ENCODE data around the gene SYNPR.

SYNPR gene

DNA sequence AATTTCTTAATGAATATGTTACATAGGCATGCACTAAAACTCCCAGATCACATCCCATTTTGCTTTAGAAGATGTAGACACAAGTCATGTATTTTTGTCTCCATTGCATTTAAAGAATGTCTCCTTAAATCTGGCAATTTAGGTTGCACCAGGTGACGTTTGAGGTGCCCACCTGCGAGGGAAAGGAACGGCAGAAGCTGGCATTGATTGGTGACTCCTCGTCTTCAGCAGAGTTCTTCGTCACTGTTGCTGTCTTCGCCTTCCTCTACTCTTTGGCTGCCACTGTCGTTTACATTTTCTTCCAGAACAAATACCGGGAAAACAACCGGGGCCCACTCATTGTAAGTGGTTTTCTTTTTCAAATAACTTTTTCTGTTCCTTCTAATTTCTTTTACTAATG, 278.3 kb downstream of the SYNPR start:
- DNase-seq (ENCODE audit: low read depth in 2 of 2) = no peak

DNA sequence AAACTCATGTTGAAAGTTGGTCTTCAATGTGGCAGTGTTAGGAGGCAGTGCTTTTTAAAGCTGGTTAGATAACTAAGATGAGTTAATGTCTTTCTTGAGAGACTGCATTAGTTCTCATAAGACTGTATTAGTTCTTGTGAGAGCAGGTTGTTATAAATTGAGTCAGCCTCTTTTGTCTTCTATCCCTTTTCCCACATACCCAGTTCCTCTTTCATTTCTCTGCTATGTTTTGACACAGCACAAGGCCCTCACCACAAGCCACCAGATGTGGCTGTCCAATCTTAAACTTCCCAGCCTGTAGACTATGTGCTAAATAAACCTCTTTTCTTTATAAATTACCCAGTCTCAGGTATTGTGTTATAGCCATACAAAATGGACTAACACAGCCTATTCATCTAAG, 279.8 kb downstream of the SYNPR start:
- no peak for DNase-seq (ENCODE audit: low read depth in 2 of 2)

GRCh38 chr3:63559884-63560283, 281.8 kb downstream of the SYNPR start:
- no peak for DNase-seq (ENCODE audit: low read depth in 2 of 2)

DNA sequence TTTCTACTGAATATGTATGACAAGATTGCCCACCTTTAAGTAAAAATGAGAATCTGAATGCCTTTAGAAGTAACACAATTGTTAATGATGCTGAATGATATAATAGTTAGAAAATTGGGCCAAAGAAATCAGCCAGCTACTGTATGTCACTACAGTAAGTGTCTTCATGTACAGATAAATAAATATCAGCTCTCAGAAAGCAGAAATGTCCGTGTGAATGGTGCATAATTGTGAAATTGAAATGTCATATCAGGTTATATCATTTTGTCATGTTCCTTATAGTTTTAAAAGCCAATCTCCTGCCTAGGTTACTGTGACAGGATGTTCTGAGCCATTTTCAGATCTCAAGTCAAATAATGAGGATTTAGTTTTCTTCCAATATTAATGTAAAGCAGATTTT, 283.8 kb downstream of the SYNPR start:
- DNase-seq (ENCODE audit: low read depth in 2 of 2) = no peak

DNA sequence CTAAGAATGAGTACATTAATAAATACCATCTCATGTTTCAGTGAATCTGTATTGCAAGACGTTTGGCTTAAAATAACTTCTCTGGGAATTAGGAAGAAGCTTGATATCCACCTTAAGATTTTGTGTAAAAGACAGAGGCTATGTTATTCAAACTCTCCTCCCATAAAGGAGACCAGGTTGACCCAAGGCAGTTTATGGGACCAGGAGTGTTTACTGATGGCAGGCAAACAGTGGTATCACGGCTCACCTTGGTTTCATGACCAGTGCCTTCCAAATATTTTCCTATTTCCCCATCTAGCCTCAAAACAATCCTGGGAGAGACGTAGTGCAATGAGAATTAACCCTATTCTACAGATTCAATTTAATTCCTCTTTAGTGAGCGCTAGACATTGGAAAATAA, 284.2 kb downstream of the SYNPR start:
- no peak for DNase-seq (ENCODE audit: low read depth in 2 of 2)

GRCh38 chr3:63563572-63563971, 285.5 kb downstream of the SYNPR start:
- DNase-seq (ENCODE audit: low read depth in 2 of 2) = no peak

DNA sequence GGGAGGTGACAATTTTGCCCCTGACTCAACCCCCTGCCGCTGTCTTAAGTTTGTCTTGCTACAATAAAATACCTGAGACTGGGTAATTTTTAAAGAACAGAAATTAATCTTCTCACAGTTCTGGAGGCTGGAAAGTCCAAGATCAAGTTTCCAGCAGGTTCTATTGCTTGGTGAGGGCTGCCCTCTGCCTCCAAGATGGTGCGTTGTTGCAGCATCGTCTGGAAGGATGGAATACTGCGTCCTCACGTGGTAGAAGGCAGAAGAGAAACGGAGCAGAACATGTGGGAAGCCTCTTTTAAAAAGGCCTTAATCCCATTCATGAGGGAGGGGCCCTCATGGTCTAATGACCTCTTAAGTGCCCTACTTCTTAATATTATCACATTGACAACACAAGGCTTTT, 287.1 kb downstream of the SYNPR start:
- no peak for DNase-seq (ENCODE audit: low read depth in 2 of 2)

DNA sequence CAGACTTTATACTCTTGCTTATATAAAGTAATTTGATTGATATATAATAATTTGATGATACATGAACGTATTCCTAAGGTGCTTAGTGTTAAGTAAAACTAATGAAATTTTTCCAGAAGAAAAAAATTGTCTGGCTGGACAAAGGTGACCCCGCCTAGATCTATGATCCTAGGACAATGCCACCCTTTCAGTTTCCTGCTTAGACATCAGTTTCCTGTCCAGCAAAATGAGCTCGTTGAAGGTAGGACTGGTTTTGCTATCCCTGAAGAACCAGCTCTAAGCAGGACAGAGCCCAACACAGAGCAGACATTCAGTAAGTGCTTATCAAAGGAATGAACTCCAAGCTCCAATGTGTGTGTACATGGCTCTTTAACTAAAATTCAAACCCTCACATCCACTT, 293.6 kb downstream of the SYNPR start:
- DNase-seq (ENCODE audit: low read depth in 2 of 2) = no peak

- DNase-seq (ENCODE audit: low read depth in 2 of 2) = no peak
These were observed 298.7 kb downstream of the SYNPR start for GRCh38 chr3:63576846-63577245.

- DNase-seq (ENCODE audit: low read depth in 2 of 2) = no peak
These were observed 300.8 kb downstream of the SYNPR start for GRCh38 chr3:63578858-63579257.

GRCh38 chr3:63580151-63580550, 302.0 kb downstream of the SYNPR start:
- DNase-seq (ENCODE audit: low read depth in 2 of 2) = no peak

DNA sequence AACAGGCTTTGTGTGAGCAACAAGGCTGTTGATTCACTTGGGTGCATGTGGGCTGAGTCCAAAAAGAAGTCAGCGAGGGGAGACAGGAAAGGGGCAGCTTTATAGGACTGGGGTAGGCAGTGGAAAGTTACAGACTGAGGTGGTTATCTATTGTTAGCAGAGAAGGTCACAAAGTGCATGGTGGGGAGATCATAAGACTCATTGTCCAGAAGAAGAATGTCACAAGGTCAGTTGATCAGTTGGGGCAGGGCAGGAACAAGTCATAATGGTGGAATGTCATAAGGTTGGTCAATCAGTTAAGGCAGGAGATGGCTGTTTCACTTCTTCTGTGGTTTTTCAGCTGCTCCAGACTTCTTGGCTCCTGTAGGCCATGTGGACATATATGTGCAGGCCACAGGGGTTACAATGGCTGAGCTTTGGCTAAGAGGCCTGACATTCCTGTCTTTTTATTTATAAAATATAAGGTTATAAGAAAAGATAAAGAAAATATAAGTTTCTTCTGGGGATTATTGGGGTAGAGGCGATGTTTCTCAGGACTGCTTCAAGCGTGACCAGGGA, 304.9 kb downstream of the SYNPR start:
- no peak for DNase-seq (ENCODE audit: low read depth in 2 of 2)

DNA sequence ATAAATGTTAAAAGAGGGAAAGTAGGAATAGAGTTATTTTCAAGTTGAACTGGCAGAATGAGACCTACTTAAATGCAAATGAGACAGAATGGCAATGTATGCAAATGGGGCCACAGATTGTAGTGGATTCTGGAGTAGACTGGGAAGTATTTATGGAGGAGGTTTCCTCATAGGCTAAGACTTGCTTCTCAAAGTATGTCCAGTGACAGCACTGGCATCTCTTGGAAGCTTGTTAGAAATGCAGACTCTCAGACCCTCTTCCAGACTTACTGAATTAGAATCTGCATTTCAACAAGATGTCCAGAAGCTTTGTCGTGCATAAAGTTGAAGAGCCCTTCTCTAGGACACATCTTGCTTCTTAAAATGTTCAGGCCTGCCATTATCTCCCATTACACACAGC, 306.6 kb downstream of the SYNPR start:
- no peak for DNase-seq (ENCODE audit: low read depth in 2 of 2)

DNA sequence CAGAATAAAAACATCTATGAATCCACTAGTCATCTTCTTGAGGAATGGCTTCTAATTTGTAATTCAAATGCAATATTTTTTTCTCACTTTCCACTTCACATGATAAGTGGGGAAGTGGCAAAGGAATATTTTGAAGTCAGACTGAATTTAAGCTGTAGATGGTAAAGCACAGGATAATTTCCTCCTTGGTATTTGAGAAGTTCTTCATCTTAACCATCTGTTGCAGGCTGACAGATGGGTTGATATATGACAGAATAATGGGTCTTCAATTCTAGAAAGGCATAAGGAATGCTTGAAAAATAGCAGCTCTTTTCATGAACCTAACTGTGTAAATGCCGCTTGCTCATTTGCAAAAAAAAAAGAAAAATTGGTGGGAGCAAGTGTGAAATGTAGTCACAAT, 307.8 kb downstream of the SYNPR start:
- DNase-seq (ENCODE audit: low read depth in 2 of 2) = no peak

- DNase-seq (ENCODE audit: low read depth in 2 of 2) = no peak
These were observed 310.8 kb downstream of the SYNPR start for GRCh38 chr3:63588895-63589294.

- DNase-seq (ENCODE audit: low read depth in 2 of 2) = no peak
These were observed 315.7 kb downstream of the SYNPR start for GRCh38 chr3:63593779-63594178.

- DNase-seq (ENCODE audit: low read depth in 2 of 2) = no peak
These were observed 317.1 kb downstream of the SYNPR start for GRCh38 chr3:63595221-63595620.

DNA sequence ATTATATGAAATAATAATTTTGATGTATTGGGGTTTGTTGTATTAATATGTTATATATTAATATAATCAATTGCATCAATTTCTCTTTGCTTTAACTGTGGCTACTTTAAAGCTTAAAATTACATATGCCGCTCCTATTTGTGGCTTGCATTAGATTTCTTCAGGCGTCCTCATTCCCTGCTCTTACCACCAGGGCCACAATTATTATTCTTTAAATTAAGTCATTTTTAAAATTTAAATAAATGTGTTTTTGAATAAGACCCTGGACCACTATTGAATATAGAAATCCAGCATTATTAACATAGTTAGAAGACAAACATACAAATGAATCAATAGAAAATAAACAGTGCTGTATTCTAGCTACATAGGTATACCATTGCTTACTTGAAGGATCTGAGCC, 318.9 kb downstream of the SYNPR start:
- no peak for DNase-seq (ENCODE audit: low read depth in 2 of 2)

GRCh38 chr3:63607716-63608115, 329.6 kb downstream of the SYNPR start:
- no peak for DNase-seq (ENCODE audit: low read depth in 2 of 2)

- no peak for DNase-seq (ENCODE audit: low read depth in 2 of 2)
These were observed 331.3 kb downstream of the SYNPR start for GRCh38 chr3:63609408-63609807.

- DNase-seq (ENCODE audit: low read depth in 2 of 2) = no peak
These were observed 331.7 kb downstream of the SYNPR start for GRCh38 chr3:63609834-63610233.

GRCh38 chr3:63611382-63611781, 333.3 kb downstream of the SYNPR start:
- DNase-seq (ENCODE audit: low read depth in 2 of 2) = no peak

DNA sequence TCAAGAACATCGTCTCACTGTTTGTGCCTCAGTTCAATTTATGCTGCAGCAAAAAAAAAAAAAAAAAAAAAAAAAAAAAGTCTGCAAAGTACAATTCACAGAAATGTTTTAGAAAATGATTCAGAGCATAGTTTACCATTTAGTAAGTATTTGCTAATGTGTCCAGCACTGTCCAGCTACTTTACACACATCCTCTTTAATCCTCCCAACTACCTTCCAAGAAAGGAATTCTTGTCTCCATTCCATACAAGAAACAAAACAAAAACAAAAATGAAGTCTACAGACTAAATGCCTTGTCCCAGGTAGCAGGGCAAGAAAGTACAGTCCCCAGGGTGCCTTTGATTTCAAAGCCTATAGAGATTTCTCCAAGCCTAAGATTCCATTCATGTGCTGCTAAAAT, 335.5 kb downstream of the SYNPR start:
- no peak for DNase-seq (ENCODE audit: low read depth in 2 of 2)

GRCh38 chr3:63617391-63617790, 339.3 kb downstream of the SYNPR start:
- DNase-seq (ENCODE audit: low read depth in 2 of 2) = no peak
